H9 (cell line): ENCODE data around the gene TSPEAR. TPM values are rescaled to one million over a fixed set of nuclear protein-coding genes. Genes with fewer than 3 reads are reported as not detected.
A peak's percentile ranks its signal among the peaks of the same experiment; 100 is the strongest.

Source experiments
- DNase-seq: peaks from one replicate; pipeline ENCODE4 v3.0.0-alpha.2; 2017
- H2AFZ ChIP-seq: one replicate; pipeline ENCODE4 v1.6.1; 2013; ENCODE audit warnings: mild to moderate bottlenecking, low read length, control low read depth, moderate library complexity
- H2AK5ac ChIP-seq: 2 replicates; pipeline ENCODE4 v1.6.1; 2013; ENCODE audit warnings: low read length, control low read depth, mixed read lengths; ENCODE audit not compliant: insufficient read length
- H2BK120ac ChIP-seq: one replicate; pipeline ENCODE4 v1.6.1; 2013; ENCODE audit warnings: low read depth, mild to moderate bottlenecking, low read length, control low read depth, inconsistent platforms; ENCODE audit not compliant: poor library complexity, severe bottlenecking
- H2BK12ac ChIP-seq: 2 replicates; pipeline ENCODE4 v1.6.1; 2013; ENCODE audit warnings: low read length, control low read depth, mixed read lengths, low read depth; ENCODE audit not compliant: insufficient read length
- H2BK15ac ChIP-seq: 2 replicates; pipeline ENCODE4 v1.6.1; 2013; ENCODE audit warnings: low read depth, low read length, control low read depth
- H2BK20ac ChIP-seq: one replicate; pipeline ENCODE4 v1.6.1; 2013; ENCODE audit warnings: low read depth, mild to moderate bottlenecking, low read length, control low read depth, inconsistent platforms; ENCODE audit not compliant: poor library complexity, severe bottlenecking
- H2BK5ac ChIP-seq: 2 replicates; pipeline ENCODE4 v1.6.1; 2013; ENCODE audit warnings: low read length, control low read depth, mixed read lengths; ENCODE audit not compliant: insufficient read length
- H3K14ac ChIP-seq: 2 replicates; pipeline ENCODE4 v1.6.1; 2013; ENCODE audit warnings: low read length, control low read depth; ENCODE audit not compliant: insufficient read depth
- H3K18ac ChIP-seq: 2 replicates; pipeline ENCODE4 v1.6.1; 2013; ENCODE audit warnings: low read depth, mild to moderate bottlenecking, mixed read lengths, low read length, control low read depth; ENCODE audit not compliant: insufficient read length
- H3K23ac ChIP-seq: 2 replicates; pipeline ENCODE4 v1.6.1; 2013; ENCODE audit warnings: low read length, control low read depth, mixed read lengths, low read depth; ENCODE audit not compliant: insufficient read length
- H3K23me2 ChIP-seq: 2 replicates; pipeline ENCODE4 v1.6.1; 2013; ENCODE audit warnings: low read depth, mild to moderate bottlenecking, mixed read lengths, low read length, control low read depth; ENCODE audit not compliant: insufficient read length, poor library complexity, severe bottlenecking
- H3K27ac ChIP-seq: 2 replicates; pipeline ENCODE4 v1.5.1; 2013; ENCODE audit warnings: low read length, control low read depth, mixed read lengths, low read depth; ENCODE audit not compliant: insufficient read length
- H3K27me3 ChIP-seq: 2 replicates; pipeline ENCODE4 v1.6.1; 2013; ENCODE audit warnings: low read length, control low read depth, inconsistent platforms; ENCODE audit not compliant: insufficient read depth
- H3K4ac ChIP-seq: 2 replicates; pipeline ENCODE4 v1.6.1; 2013; ENCODE audit warnings: low read depth, mild to moderate bottlenecking, control low read depth, inconsistent platforms, low read length, moderate library complexity
- H3K4me1 ChIP-seq: 2 replicates; pipeline ENCODE4 v1.6.1; 2013; ENCODE audit warnings: low read length, control low read depth, inconsistent platforms; ENCODE audit not compliant: insufficient read depth
- H3K4me2 ChIP-seq: 2 replicates; pipeline ENCODE4 v1.6.1; 2013; ENCODE audit warnings: low read length, control low read depth, mixed read lengths; ENCODE audit not compliant: insufficient read length, insufficient read depth
- H3K56ac ChIP-seq: 2 replicates; pipeline ENCODE4 v1.6.1; 2013; ENCODE audit warnings: low read depth, mild to moderate bottlenecking, mixed read lengths, low read length, control low read depth; ENCODE audit not compliant: insufficient read length
- H3K79me1 ChIP-seq: 2 replicates; pipeline ENCODE4 v1.6.1; 2013; ENCODE audit warnings: low read depth, mild to moderate bottlenecking, moderate library complexity, low read length, control low read depth, inconsistent platforms; ENCODE audit not compliant: insufficient read depth, poor library complexity, severe bottlenecking
- H3K79me2 ChIP-seq: 2 replicates; pipeline ENCODE4 v1.6.1; 2013; ENCODE audit warnings: low read length, control low read depth, inconsistent platforms; ENCODE audit not compliant: insufficient read depth
- H3K9ac ChIP-seq: 2 replicates; pipeline ENCODE4 v1.6.1; 2013; ENCODE audit warnings: low read length, control low read depth, mixed read lengths; ENCODE audit not compliant: insufficient read length; ENCODE audit errors: extremely low read depth
- H3K9me3 ChIP-seq: one replicate; pipeline ENCODE4 v1.6.1; 2013; ENCODE audit warnings: low read depth, low read length, inconsistent platforms; ENCODE audit not compliant: control insufficient read depth
- H3T11ph ChIP-seq: one replicate; pipeline ENCODE4 v1.6.1; 2013; ENCODE audit warnings: mild to moderate bottlenecking, low read length, control low read depth, inconsistent platforms
- H4K20me1 ChIP-seq: one replicate; pipeline ENCODE4 v1.6.1; 2013; ENCODE audit not compliant: control insufficient read depth, insufficient read length, insufficient read depth
- H4K5ac ChIP-seq: 2 replicates; pipeline ENCODE4 v1.6.1; 2013; ENCODE audit warnings: low read depth, mild to moderate bottlenecking, mixed read lengths, low read length, control low read depth; ENCODE audit not compliant: insufficient read length
- H4K8ac ChIP-seq: replicated peaks from 2 replicates; pipeline ENCODE4 v1.6.1; 2013; ENCODE audit warnings: low read length, control low read depth, mixed read lengths, low read depth; ENCODE audit not compliant: insufficient read length
- H4K91ac ChIP-seq: 2 replicates; pipeline ENCODE4 v1.6.1; 2013; ENCODE audit warnings: low read depth, mild to moderate bottlenecking, moderate library complexity, mixed read lengths, low read length, control low read depth; ENCODE audit not compliant: insufficient read length
- H3K27ac Mint-ChIP-seq, 3 experiments: 2 replicates in 2 of 3; 3 replicates in 1 of 3; pipeline ENCODE4 v1.8.0; 2020 to 2021; ENCODE audit warnings: mixed read lengths in 3 of 3, mild to moderate bottlenecking in 1 of 3, moderate library complexity in 1 of 3
- H3K27me3 Mint-ChIP-seq: 2 replicates; pipeline ENCODE4 v1.8.0; 2021; ENCODE audit warnings: low read depth, mild to moderate bottlenecking, moderate library complexity, mixed read lengths
- H3K36me3 Mint-ChIP-seq, 3 experiments: 2 replicates in 2 of 3; 3 replicates in 1 of 3; pipeline ENCODE4 v1.8.0; 2020 to 2021; ENCODE audit warnings: low read depth in 3 of 3, mixed read lengths in 3 of 3; ENCODE audit not compliant: insufficient read depth in 1 of 3
- H3K4me1 Mint-ChIP-seq, 2 experiments: 2 replicates each; pipeline ENCODE4 v1.8.0; 2020; ENCODE audit warnings: mixed read lengths in 2 of 2
- H3K4me3 Mint-ChIP-seq, 2 experiments: 2 replicates in 1 of 2; 3 replicates in 1 of 2; pipeline ENCODE4 v1.8.0; 2020 to 2021; ENCODE audit warnings: mild to moderate bottlenecking in 2 of 2, mixed read lengths in 2 of 2, moderate library complexity in 1 of 2
- H3K9me3 Mint-ChIP-seq, 2 experiments: 2 replicates in 1 of 2; 3 replicates in 1 of 2; pipeline ENCODE4 v1.8.0; 2020; ENCODE audit warnings: mild to moderate bottlenecking in 2 of 2, mixed read lengths in 2 of 2, moderate library complexity in 1 of 2
- WGBS: extraction: QIAGEN DNeasy Blood & Tissue Kit; methylation state at CpG from one replicate; pipeline ENCODE4 v1.1.7; 2013; ENCODE audit warnings: missing lambda C conversion rate, low lambda C conversion rate, mixed read lengths; ENCODE audit not compliant: insufficient read length; ENCODE audit errors: extremely low coverage; 5-methylcytosine and 5-hydroxymethylcytosine counted together
- total RNA-seq: library from RNA; stranded (reverse); gene quantifications from 2 replicates; pipeline ENCODE4 v1.2.1, GENCODE V29; 2021
- TF ChIP-seq, protein P1 (sequence below): fragments of 200-600 bp; sonication (generic); conservative IDR thresholded peaks from 3 replicates; pipeline ENCODE4 v1.8.0; 2021; ENCODE audit warnings: antibody characterized with exemption, mild to moderate bottlenecking

The TSPEAR gene
- total RNA-seq, 1 experiment from 2014 or later = 1.3 TPM

GRCh38 chr21:44718571-44718970 lies 7.2 kb upstream of the TSPEAR start:
- Mint-ChIP-seq H3K4me3 (no peak overlapping the region), H3K27ac (peak overlapping the region in 1 of 3 experiments; percentile 5; a peak in 1 of 7 replicates), H3K4me1 (peaks cover 32 to 37% of the 10 kb centered on the region in 2 experiments), H3K9me3 (peaks cover 0 to 4% of the 10 kb centered on the region in 2 experiments; a peak in 2 of 5 replicates), H3K36me3 (no peaks in the 10 kb centered on the region; a peak in 2 of 7 replicates), H3K27me3 (peaks cover 39% of the 10 kb centered on the region)
- Histone ChIP-seq H2BK120ac (no peak overlapping the region), H2BK20ac (no peak overlapping the region), H3T11ph (no peak overlapping the region), H2BK15ac (no peak overlapping the region), H3K79me1 (no peaks in the 10 kb centered on the region), H3K27me3 (peaks cover under 1% of the 10 kb centered on the region; the same call in 1 of the 2 replicates), H4K8ac (no peak overlapping the region), H3K4me2 (no peak overlapping the region), H4K20me1 (no peaks in the 10 kb centered on the region), H3K4ac (no peak overlapping the region), H3K56ac (no peak overlapping the region), H3K14ac (no peak overlapping the region), H4K91ac (no peak overlapping the region), H2AK5ac (no peak overlapping the region), H3K18ac (no peak overlapping the region), H3K23me2 (no peaks in the 10 kb centered on the region), H3K27ac (no peak overlapping the region), H3K9me3 (no peaks in the 10 kb centered on the region), H3K23ac (no peak overlapping the region), H2AFZ (no peak overlapping the region), H2BK5ac (no peak overlapping the region), H2BK12ac (no peak overlapping the region), H3K4me1 (no peaks in the 10 kb centered on the region; the same call in 1 of the 2 replicates), H3K79me2 (no peaks in the 10 kb centered on the region), H3K9ac (no peak overlapping the region), H4K5ac (no peak overlapping the region)
- peak; percentile 89 for DNase-seq
- WGBS = no CpG with 5 or more reads among the region's 6 CpGs
- TF ChIP-seq, protein P1, sequence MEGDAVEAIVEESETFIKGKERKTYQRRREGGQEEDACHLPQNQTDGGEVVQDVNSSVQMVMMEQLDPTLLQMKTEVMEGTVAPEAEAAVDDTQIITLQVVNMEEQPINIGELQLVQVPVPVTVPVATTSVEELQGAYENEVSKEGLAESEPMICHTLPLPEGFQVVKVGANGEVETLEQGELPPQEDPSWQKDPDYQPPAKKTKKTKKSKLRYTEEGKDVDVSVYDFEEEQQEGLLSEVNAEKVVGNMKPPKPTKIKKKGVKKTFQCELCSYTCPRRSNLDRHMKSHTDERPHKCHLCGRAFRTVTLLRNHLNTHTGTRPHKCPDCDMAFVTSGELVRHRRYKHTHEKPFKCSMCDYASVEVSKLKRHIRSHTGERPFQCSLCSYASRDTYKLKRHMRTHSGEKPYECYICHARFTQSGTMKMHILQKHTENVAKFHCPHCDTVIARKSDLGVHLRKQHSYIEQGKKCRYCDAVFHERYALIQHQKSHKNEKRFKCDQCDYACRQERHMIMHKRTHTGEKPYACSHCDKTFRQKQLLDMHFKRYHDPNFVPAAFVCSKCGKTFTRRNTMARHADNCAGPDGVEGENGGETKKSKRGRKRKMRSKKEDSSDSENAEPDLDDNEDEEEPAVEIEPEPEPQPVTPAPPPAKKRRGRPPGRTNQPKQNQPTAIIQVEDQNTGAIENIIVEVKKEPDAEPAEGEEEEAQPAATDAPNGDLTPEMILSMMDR = peak; percentile 61
